GM18508 (cell line): ENCODE results near the gene WASF2.
"Not testable (repeated sequence)": the region's sequence is repeated elsewhere in the genome, so short reads cannot be mapped to it uniquely, and the experiment has no call there.

ENCODE experiments used
- ATAC-seq: cut with Tn5 transposase; IDR thresholded peaks from one replicate; pipeline ENCODE4 v1.9.1; 2021; ENCODE audit warnings: moderate number of reproducible peaks; ENCODE audit not compliant: insufficient read depth, unreplicated experiment

Gene WASF2

GRCh38 chr1:27503033-27503432, 13.1 kb upstream of the WASF2 start:
- no peak for ATAC-seq

- ATAC-seq, result not testable (repeated sequence)
Observed at GRCh38 chr1:27501159-27501558, 11.2 kb upstream of the WASF2 start.

- ATAC-seq, result no peak
Observed at GRCh38 chr1:27499142-27499541, 9.2 kb upstream of the WASF2 start.

- no peak for ATAC-seq
Observed at GRCh38 chr1:27496604-27497155, 6.7 kb upstream of the WASF2 start.

- no peak for ATAC-seq
Observed at GRCh38 chr1:27492796-27493195, 2.8 kb upstream of the WASF2 start.

GRCh38 chr1:27491748-27492700, 2.1 kb upstream of the WASF2 start:
- no peak for ATAC-seq

- ATAC-seq, result no peak
Observed at GRCh38 chr1:27489501-27489972, 430 bp downstream of the WASF2 start.

GRCh38 chr1:27487966-27488884, 1.7 kb downstream of the WASF2 start:
- ATAC-seq, result no peak

- ATAC-seq, result no peak
Observed at GRCh38 chr1:27485363-27485762, 4.6 kb downstream of the WASF2 start.

GRCh38 chr1:27483659-27484058, 6.3 kb downstream of the WASF2 start:
- ATAC-seq, result no peak

GRCh38 chr1:27481994-27482620, 7.9 kb downstream of the WASF2 start:
- ATAC-seq, result no peak

GRCh38 chr1:27478098-27478497, 11.9 kb downstream of the WASF2 start:
- ATAC-seq, result no peak

- no peak for ATAC-seq
Observed at GRCh38 chr1:27476237-27476636, 13.7 kb downstream of the WASF2 start.

- no peak for ATAC-seq
Observed at GRCh38 chr1:27475720-27476119, 14.2 kb downstream of the WASF2 start.

- ATAC-seq, result no peak
Observed at GRCh38 chr1:27473755-27474154, 16.2 kb downstream of the WASF2 start.

GRCh38 chr1:27472098-27472497, 17.9 kb downstream of the WASF2 start:
- not testable (repeated sequence) for ATAC-seq

GRCh38 chr1:27471477-27471876, 18.5 kb downstream of the WASF2 start:
- no peak for ATAC-seq

GRCh38 chr1:27469334-27469733, 20.6 kb downstream of the WASF2 start:
- ATAC-seq, result no peak

- ATAC-seq, result not testable (repeated sequence)
Observed at GRCh38 chr1:27468378-27468777, 21.6 kb downstream of the WASF2 start.
